Pancreas (tissue), 10 donors: ENCODE results near the gene UNC13A. TPM values are rescaled to one million over a fixed set of nuclear protein-coding genes. Genes with fewer than 3 reads are reported as not detected.

Experiments used
- ATAC-seq, 4 donors: fragments of 200-7000 bp; cut with Tn5 transposase; one replicate each; pipeline versions ENCODE4 v1.8.0 to v1.9.1; 2020; ENCODE audit warnings: mild to moderate bottlenecking in 4 of 4, moderate library complexity in 4 of 4
- DNase-seq, 6 donors: peaks; one replicate each; pipeline ENCODE4 v3.0.0-alpha.2; 2020
- FAIRE-seq: peaks from 2 replicates; lab custom pipeline; 2012; peaks lifted over from hg19 to GRCh38; lab: Jason Lieb, UNC
- H3K27ac ChIP-seq, 4 donors: fragments of 200-600 bp; sonication (generic); 1 replicate in 3 of 4; 2 replicates in 1 of 4; pipeline versions ENCODE4 v1.5.0 to v1.8.0; 2020
- H3K27me3 ChIP-seq, 4 donors: fragments of 200-600 bp; one replicate each; pipeline ENCODE4 v1.8.0; 2021
- H3K36me3 ChIP-seq, 3 donors: fragments of 200-600 bp; sonication (generic) in 1 of 3; one replicate each; pipeline versions ENCODE4 v1.5.0 to v1.8.0; 2020 to 2021
- H3K4me1 ChIP-seq, 3 donors: fragments of 200-600 bp; one replicate each; pipeline ENCODE4 v1.8.0; 2021
- H3K4me3 ChIP-seq, 4 donors: fragments of 200-600 bp; sonication (generic) in 2 of 4; one replicate each; pipeline versions ENCODE4 v1.5.0 to v1.8.0; 2020 to 2021
- H3K9me3 ChIP-seq, 4 donors: fragments of 200-600 bp; one replicate each; pipeline ENCODE4 v1.8.0; 2021
- CTCF ChIP-seq, 4 donors: fragments of 200-600 bp; sonication (generic) in 3 of 4; IDR thresholded peaks; one replicate each; pipeline versions ENCODE4 v1.5.0 to v1.8.0; 2021; ENCODE audit warnings: antibody characterized with exemption in 4 of 4
- WGBS, 2 donors: extraction: QIAGEN DNeasy Blood & Tissue Kit; methylation state at CpG; one replicate each; pipeline ENCODE4 v1.1.7; 2013; 5-methylcytosine and 5-hydroxymethylcytosine counted together
- intact Hi-C, 3 donors: fragments of 100-400 bp; cut with DNase I; formaldehyde crosslinking; loops; one replicate each; pipeline versions ENCODE4 v1.11.1 to v1.14.2; 2022
- polyA plus RNA-seq, 2 donors: library from polyadenylated mRNA; stranded (reverse); fragments of 200-250 nt; gene quantifications; one replicate each; pipeline ENCODE4 v1.2.3, GENCODE V29; 2013
- total RNA-seq, 6 donors: library from RNA; stranded (reverse); fragmentation: NEBNext Ultra II Directional in 4 of 6; extraction: Animal tissue kit (Norgen Biotek cat#: 25700) in 4 of 6; gene quantifications; one replicate each; pipeline versions ENCODE4 v1.2.1 to v1.2.4, GENCODE V29; 2021 to 2023
- donor health status: healthy with polysubstance abuse.
- donor health status: DM: no; HTN: no; CAD: no; lungs with moderate emphysema.
- donor health status: DM: no; HTN: no; CAD: no.
- donor health status: control.
- donor health status: control.
- donor health status: Bipolar disorder and iron deficiency.
- donor health status: DM: yes; HTN: yes; CAD: no.
- donor health status: DM: no; HTN: no; CAD: no.
- donor health status: DM: no; HTN: no; CAD: no.
- donor health status: DM: yes; HTN: yes; CAD: no.

Gene UNC13A
- total and polyA plus RNA-seq, 8 donors = 0.92 to 10.5 (median 2.2) TPM

GRCh38 chr19:17582613-17583012 is 105.5 kb downstream of the UNC13A start:
- Histone ChIP-seq H3K36me3 (peaks cover 0 to 8% (median 0%) of the 10 kb centered on the region in 3 donors), H3K4me3 (no peak overlapping the region), H3K27me3 (no peaks in the 10 kb centered on the region), H3K9me3 (no peaks in the 10 kb centered on the region), H3K27ac (no peak overlapping the region), H3K4me1 (no peaks in the 10 kb centered on the region)
- no peak for DNase-seq
- ATAC-seq = no peak
- FAIRE-seq = no peak
- no peak for TF ChIP-seq CTCF (IDR thresholded peaks at IDR 0.05)
- intact Hi-C loops = no loop called here
- WGBS, 2 donors = 74 to 79% methylated on average over 8 of the region's 8 CpGs

- Histone ChIP-seq H3K27ac (no peak overlapping the region), H3K4me1 (no peaks in the 10 kb centered on the region), H3K9me3 (no peaks in the 10 kb centered on the region), H3K4me3 (no peak overlapping the region), H3K36me3 (peaks cover 0 to 8% (median 0%) of the 10 kb centered on the region in 3 donors), H3K27me3 (no peaks in the 10 kb centered on the region)
- FAIRE-seq (no peak), ATAC-seq (no peak), DNase-seq (peak in 2 of 6 donors; percentile 34 to 74)
- TF ChIP-seq CTCF (IDR thresholded peaks at IDR 0.05) = no peak
- intact Hi-C loops = no loop called here
- WGBS, 2 donors = 85% methylated on average over 19 of the region's 19 CpGs
Measured at GRCh38 chr19:17581211-17581874, 106.8 kb downstream of the UNC13A start.

GRCh38 chr19:17580470-17581144 is 107.5 kb downstream of the UNC13A start:
- intact Hi-C loops = no loop called here
- DNase-seq = peak in 1 of 6 donors; percentile 58
- Histone ChIP-seq H3K4me3 (no peak overlapping the region), H3K9me3 (no peaks in the 10 kb centered on the region), H3K27ac (no peak overlapping the region), H3K36me3 (peaks cover 0 to 8% (median 2%) of the 10 kb centered on the region in 3 donors), H3K4me1 (no peaks in the 10 kb centered on the region), H3K27me3 (no peaks in the 10 kb centered on the region)
- TF ChIP-seq CTCF (IDR thresholded peaks at IDR 0.05) = no peak
- 87 to 90% methylated on average over 27 to 28 of the region's 28 CpGs for WGBS, 2 donors
- no peak for FAIRE-seq
- ATAC-seq = peak in 1 of 4 donors; percentile 18

- no peak for FAIRE-seq
- peaks cover 0 to 8% (median 5%) of the 10 kb centered on the region in 3 donors for H3K36me3 ChIP-seq
- no peak overlapping the region for H3K27ac ChIP-seq
- DNase-seq = peak in 5 of 6 donors; percentile 32 to 71 (median 51)
- H3K9me3 ChIP-seq = no peaks in the 10 kb centered on the region
- no peaks in the 10 kb centered on the region for H3K4me1 ChIP-seq
- no peaks in the 10 kb centered on the region for H3K27me3 ChIP-seq
- no peak overlapping the region for H3K4me3 ChIP-seq
- intact Hi-C loops = no loop called here
- TF ChIP-seq CTCF (IDR thresholded peaks at IDR 0.05) = no peak
- WGBS, 2 donors = 76 to 80% methylated on average over 16 of the region's 16 CpGs
- ATAC-seq = peak in 3 of 4 donors; percentile 66 to 75 (median 72)
Measured at GRCh38 chr19:17579661-17580244, 108.4 kb downstream of the UNC13A start.
